Astrocyte (in vitro differentiated cells and primary cell): ENCODE data around the gene MBTPS2. TPM values are rescaled to one million over a fixed set of nuclear protein-coding genes. Genes with fewer than 3 reads are reported as not detected.

Source experiments
- DNase-seq: peaks from one replicate; pipeline ENCODE4 v3.0.0-alpha.2; 2010; ENCODE audit warnings: low read depth
- FAIRE-seq: peaks from 2 replicates; lab custom pipeline; 2011; peaks lifted over from hg19 to GRCh38; lab: Jason Lieb, UNC
- H2AFZ ChIP-seq: 2 replicates; pipeline ENCODE4 v1.6.0; 2012; ENCODE audit warnings: low read depth, low read length, inconsistent platforms
- H3K27ac ChIP-seq: 2 replicates; pipeline ENCODE4 v1.5.1; 2011; ENCODE audit warnings: low read depth, low read length, inconsistent platforms
- H3K27me3 ChIP-seq: 2 replicates; pipeline ENCODE4 v1.6.0; 2011; ENCODE audit warnings: low read length, inconsistent platforms; ENCODE audit not compliant: insufficient read depth
- H3K36me3 ChIP-seq: 2 replicates; pipeline ENCODE4 v1.5.1; 2011; ENCODE audit warnings: low read length, inconsistent platforms; ENCODE audit not compliant: insufficient read depth
- H3K4me1 ChIP-seq: 2 replicates; pipeline ENCODE4 v1.5.1; 2011; ENCODE audit warnings: low read length, inconsistent platforms; ENCODE audit not compliant: insufficient read depth
- H3K4me2 ChIP-seq: 2 replicates; pipeline ENCODE4 v1.6.0; 2012; ENCODE audit warnings: low read length, inconsistent platforms
- H3K4me3 ChIP-seq: 2 replicates; pipeline ENCODE4 v1.5.1; 2011; ENCODE audit warnings: low read depth, mild to moderate bottlenecking, low read length, inconsistent platforms; ENCODE audit not compliant: insufficient read depth
- H3K79me2 ChIP-seq: 2 replicates; pipeline ENCODE4 v1.6.0; 2012; ENCODE audit warnings: mild to moderate bottlenecking, low read length, inconsistent platforms; ENCODE audit not compliant: insufficient read depth
- H3K9ac ChIP-seq: 2 replicates; pipeline ENCODE4 v1.6.0; 2012; ENCODE audit warnings: mild to moderate bottlenecking, low read length, inconsistent platforms
- H3K9me3 ChIP-seq: 2 replicates; pipeline ENCODE4 v1.5.1; 2012; ENCODE audit warnings: low read depth, mild to moderate bottlenecking, low read length, inconsistent platforms; ENCODE audit not compliant: insufficient read depth
- H4K20me1 ChIP-seq: 2 replicates; pipeline ENCODE4 v1.6.0; 2012; ENCODE audit warnings: low read length, inconsistent platforms; ENCODE audit not compliant: insufficient read depth
- H3K27ac Mint-ChIP-seq: one replicate; pipeline ENCODE4 v1.8.0; 2021; ENCODE audit warnings: mild to moderate bottlenecking, mixed read lengths; ENCODE audit not compliant: unreplicated experiment
- H3K27me3 Mint-ChIP-seq: one replicate; pipeline ENCODE4 v1.8.0; 2021; ENCODE audit warnings: low read depth, mixed read lengths; ENCODE audit not compliant: unreplicated experiment
- H3K36me3 Mint-ChIP-seq: one replicate; pipeline ENCODE4 v1.8.0; 2021; ENCODE audit warnings: low read depth, mixed read lengths; ENCODE audit not compliant: unreplicated experiment
- H3K4me1 Mint-ChIP-seq: one replicate; pipeline ENCODE4 v1.8.0; 2021; ENCODE audit warnings: low read depth, mixed read lengths; ENCODE audit not compliant: unreplicated experiment
- H3K4me3 Mint-ChIP-seq: one replicate; pipeline ENCODE4 v1.8.0; 2021; ENCODE audit warnings: mild to moderate bottlenecking, moderate library complexity, mixed read lengths; ENCODE audit not compliant: unreplicated experiment
- H3K9me3 Mint-ChIP-seq: one replicate; pipeline ENCODE4 v1.8.0; 2021; ENCODE audit warnings: mild to moderate bottlenecking, mixed read lengths; ENCODE audit not compliant: unreplicated experiment
- EZH2 ChIP-seq: IDR thresholded peaks from 2 replicates; pipeline ENCODE4 v1.6.1; 2012; ENCODE audit warnings: mild to moderate bottlenecking, low read length, inconsistent platforms; ENCODE audit not compliant: insufficient read depth
- total RNA-seq: library from RNA; stranded (reverse); gene quantifications from 2 replicates; pipeline ENCODE4 v1.2.1, GENCODE V29; 2021
- TF ChIP-seq, protein P1 (sequence below): IDR thresholded peaks from 2 replicates; pipeline ENCODE4 v1.5.1; 2011; ENCODE audit warnings: low read depth, mild to moderate bottlenecking, inconsistent platforms, low read length, moderate library complexity; ENCODE audit not compliant: insufficient read depth

Gene MBTPS2
- total RNA-seq, 1 donor from 2014 or later: 18.8 TPM

GRCh38 chrX:21912989-21913388, 73.6 kb downstream of the MBTPS2 start:
- H3K36me3 Mint-ChIP-seq: no peaks in the 10 kb centered on the region
- TF ChIP-seq EZH2: no peak
- TF ChIP-seq, protein P1, sequence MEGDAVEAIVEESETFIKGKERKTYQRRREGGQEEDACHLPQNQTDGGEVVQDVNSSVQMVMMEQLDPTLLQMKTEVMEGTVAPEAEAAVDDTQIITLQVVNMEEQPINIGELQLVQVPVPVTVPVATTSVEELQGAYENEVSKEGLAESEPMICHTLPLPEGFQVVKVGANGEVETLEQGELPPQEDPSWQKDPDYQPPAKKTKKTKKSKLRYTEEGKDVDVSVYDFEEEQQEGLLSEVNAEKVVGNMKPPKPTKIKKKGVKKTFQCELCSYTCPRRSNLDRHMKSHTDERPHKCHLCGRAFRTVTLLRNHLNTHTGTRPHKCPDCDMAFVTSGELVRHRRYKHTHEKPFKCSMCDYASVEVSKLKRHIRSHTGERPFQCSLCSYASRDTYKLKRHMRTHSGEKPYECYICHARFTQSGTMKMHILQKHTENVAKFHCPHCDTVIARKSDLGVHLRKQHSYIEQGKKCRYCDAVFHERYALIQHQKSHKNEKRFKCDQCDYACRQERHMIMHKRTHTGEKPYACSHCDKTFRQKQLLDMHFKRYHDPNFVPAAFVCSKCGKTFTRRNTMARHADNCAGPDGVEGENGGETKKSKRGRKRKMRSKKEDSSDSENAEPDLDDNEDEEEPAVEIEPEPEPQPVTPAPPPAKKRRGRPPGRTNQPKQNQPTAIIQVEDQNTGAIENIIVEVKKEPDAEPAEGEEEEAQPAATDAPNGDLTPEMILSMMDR: no peak
- peaks cover 3% of the 10 kb centered on the region for H3K9me3 Mint-ChIP-seq
- H3K4me1 Mint-ChIP-seq: no peaks in the 10 kb centered on the region
- no peaks in the 10 kb centered on the region for H3K4me1 ChIP-seq
- no peaks in the 10 kb centered on the region for H3K9me3 ChIP-seq
- no peak overlapping the region for H3K4me3 Mint-ChIP-seq
- H3K36me3 ChIP-seq: no peaks in the 10 kb centered on the region
- H3K4me3 ChIP-seq: no peak overlapping the region
- H3K27ac ChIP-seq: no peak overlapping the region
- no peak overlapping the region for H3K9ac ChIP-seq
- FAIRE-seq (no peak), DNase-seq (no peak)
- H3K4me2 ChIP-seq: no peak overlapping the region
- H3K27ac Mint-ChIP-seq: no peak overlapping the region
- H4K20me1 ChIP-seq: no peaks in the 10 kb centered on the region
- no peaks in the 10 kb centered on the region for H3K27me3 ChIP-seq
- H3K27me3 Mint-ChIP-seq: no peaks in the 10 kb centered on the region
- H2AFZ ChIP-seq: no peak overlapping the region
- H3K79me2 ChIP-seq: no peaks in the 10 kb centered on the region

DNA sequence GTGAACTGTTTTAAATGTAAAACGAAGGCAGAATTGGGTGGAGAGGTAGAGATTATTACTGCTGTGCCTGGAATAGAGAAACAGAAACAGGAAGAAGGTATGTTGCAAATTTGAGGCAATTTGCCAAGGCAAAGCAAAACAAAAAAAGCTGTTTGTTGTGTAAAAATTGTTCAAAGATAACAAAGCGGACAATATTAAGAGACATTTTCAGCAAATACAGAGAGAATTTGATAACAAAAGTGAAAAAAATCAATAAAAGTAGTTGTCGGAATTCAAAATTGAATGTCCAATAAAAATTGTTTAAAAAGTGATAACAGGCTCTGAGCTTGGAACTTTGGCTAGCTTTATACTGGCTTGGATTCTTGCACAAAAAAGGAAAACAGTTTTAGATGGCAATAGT, 86.7 kb downstream of the MBTPS2 start:
- Histone ChIP-seq H3K36me3 (no peaks in the 10 kb centered on the region), H3K9me3 (no peaks in the 10 kb centered on the region), H3K4me2 (peak overlapping the region; percentile 52), H3K27ac (peak overlapping the region; percentile 87), H3K27me3 (no peaks in the 10 kb centered on the region), H3K9ac (peak overlapping the region; percentile 60), H3K4me1 (peaks cover 8% of the 10 kb centered on the region), H2AFZ (no peak overlapping the region), H3K4me3 (no peak overlapping the region), H4K20me1 (no peaks in the 10 kb centered on the region), H3K79me2 (no peaks in the 10 kb centered on the region)
- Mint-ChIP-seq H3K27me3 (no peaks in the 10 kb centered on the region), H3K36me3 (no peaks in the 10 kb centered on the region), H3K9me3 (no peaks in the 10 kb centered on the region), H3K27ac (peak overlapping the region; percentile 97), H3K4me3 (no peak overlapping the region), H3K4me1 (peaks cover 20% of the 10 kb centered on the region)
- no peak for TF ChIP-seq EZH2
- TF ChIP-seq, protein P1: no peak
- no peak for DNase-seq
- FAIRE-seq: no peak

DNA sequence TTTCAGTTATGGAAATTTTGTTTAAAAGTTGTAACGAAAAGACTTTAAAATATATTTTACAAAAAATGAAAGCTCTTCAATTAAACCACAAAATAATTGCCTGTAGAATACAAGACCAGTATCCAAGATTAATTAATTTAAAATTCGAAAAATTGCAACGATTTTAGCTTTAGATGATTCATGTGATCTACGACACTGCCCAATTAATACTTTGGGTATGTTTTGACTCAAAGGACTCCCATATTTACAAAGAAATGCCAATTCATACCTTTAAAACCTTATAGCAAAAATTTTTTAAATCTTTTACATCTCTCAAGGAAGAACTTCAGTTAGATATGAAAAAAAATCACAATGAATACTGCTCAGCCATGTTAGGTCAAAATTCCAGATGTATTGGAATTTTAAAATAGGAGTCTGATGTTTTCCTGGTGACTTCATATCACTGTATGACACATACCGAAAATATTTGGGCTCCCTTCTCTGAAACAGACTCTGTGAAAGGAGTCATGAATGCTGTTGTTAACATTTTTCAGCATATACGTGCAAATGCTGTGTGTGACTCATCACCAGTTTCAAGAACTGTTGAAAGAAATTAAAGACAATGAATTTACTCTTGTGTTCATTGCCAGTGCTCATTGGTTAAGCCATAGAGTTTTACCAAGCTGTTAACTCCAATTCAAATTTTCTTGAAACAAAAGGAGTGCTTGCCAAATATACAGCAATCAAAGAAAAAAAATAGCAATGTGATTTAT, 87.3 kb downstream of the MBTPS2 start:
- Histone ChIP-seq H4K20me1 (no peaks in the 10 kb centered on the region), H3K9ac (peak overlapping the region; percentile 67), H3K79me2 (no peaks in the 10 kb centered on the region), H3K36me3 (no peaks in the 10 kb centered on the region), H3K27ac (peak overlapping the region; percentile 87), H3K27me3 (no peaks in the 10 kb centered on the region), H3K4me1 (peaks cover 8% of the 10 kb centered on the region), H3K4me3 (no peak overlapping the region), H3K9me3 (no peaks in the 10 kb centered on the region), H3K4me2 (peak overlapping the region; percentile 68), H2AFZ (no peak overlapping the region)
- TF ChIP-seq, protein P1: no peak
- no peak for TF ChIP-seq EZH2
- Mint-ChIP-seq H3K4me3 (no peak overlapping the region), H3K27ac (peak overlapping the region; percentile 97), H3K9me3 (no peaks in the 10 kb centered on the region), H3K4me1 (peaks cover 20% of the 10 kb centered on the region), H3K36me3 (no peaks in the 10 kb centered on the region), H3K27me3 (no peaks in the 10 kb centered on the region)
- peak; percentile 95 for DNase-seq
- FAIRE-seq: peak; percentile 100
